HG03025 (cell line): ENCODE measurements around the gene CCDC146.

Experiments
- ATAC-seq: cut with Tn5 transposase; IDR thresholded peaks from one replicate; pipeline ENCODE4 v1.9.1; 2021; ENCODE audit warnings: mild to moderate bottlenecking, moderate library complexity; ENCODE audit not compliant: unreplicated experiment, low FRiP score

The CCDC146 gene

GRCh38 chr7:77282897-77283296 is 160.5 kb downstream of the CCDC146 start:
- ATAC-seq: no peak

GRCh38 chr7:77284005-77284404 is 161.6 kb downstream of the CCDC146 start:
- no peak for ATAC-seq

- no peak for ATAC-seq
These were observed 162.2 kb downstream of the CCDC146 start for GRCh38 chr7:77284616-77285015.

- ATAC-seq: no peak
These were observed 166.4 kb downstream of the CCDC146 start for GRCh38 chr7:77288676-77289320.

GRCh38 chr7:77289387-77289786 is 167.0 kb downstream of the CCDC146 start:
- no peak for ATAC-seq

- ATAC-seq: no peak
These were observed 168.0 kb downstream of the CCDC146 start for GRCh38 chr7:77290425-77290824.

GRCh38 chr7:77293046-77293445 is 170.6 kb downstream of the CCDC146 start:
- ATAC-seq: no peak

- ATAC-seq: no peak
These were observed 173.1 kb downstream of the CCDC146 start for GRCh38 chr7:77295549-77295948.

GRCh38 chr7:77306231-77307067 is 184.0 kb downstream of the CCDC146 start:
- no peak for ATAC-seq

- no peak for ATAC-seq
These were observed 186.4 kb downstream of the CCDC146 start for GRCh38 chr7:77308792-77309191.

- no peak for ATAC-seq
These were observed 187.4 kb downstream of the CCDC146 start for GRCh38 chr7:77309714-77310220.

GRCh38 chr7:77310982-77311381 is 188.6 kb downstream of the CCDC146 start:
- no peak for ATAC-seq

GRCh38 chr7:77313085-77313484 is 190.7 kb downstream of the CCDC146 start:
- ATAC-seq: no peak

GRCh38 chr7:77313876-77314480 is 191.6 kb downstream of the CCDC146 start:
- ATAC-seq: no peak

GRCh38 chr7:77315182-77315591 is 192.8 kb downstream of the CCDC146 start:
- ATAC-seq: no peak

- ATAC-seq: no peak
These were observed 194.0 kb downstream of the CCDC146 start for GRCh38 chr7:77316219-77316978.

GRCh38 chr7:77318019-77318418 is 195.6 kb downstream of the CCDC146 start:
- ATAC-seq: no peak

GRCh38 chr7:77320137-77320536 is 197.7 kb downstream of the CCDC146 start:
- ATAC-seq: no peak

GRCh38 chr7:77320714-77321113 is 198.3 kb downstream of the CCDC146 start:
- no peak for ATAC-seq

GRCh38 chr7:77321300-77321699 is 198.9 kb downstream of the CCDC146 start:
- ATAC-seq: no peak

GRCh38 chr7:77326131-77326530 is 203.7 kb downstream of the CCDC146 start:
- ATAC-seq: no peak
